Liver (tissue), 10 donors: ENCODE data around the gene PRRG2. TPM values are rescaled to one million over a fixed set of nuclear protein-coding genes. Genes with fewer than 3 reads are reported as not detected.

Experiments
- DNase-seq: peaks from one replicate; pipeline ENCODE4 v3.0.0-alpha.2; 2017; ENCODE audit warnings: low spot score
- H3K27ac ChIP-seq, 2 donors: one replicate each; pipeline ENCODE4 v1.7.0; 2013; ENCODE audit warnings: inconsistent platforms in 2 of 2, low read length in 2 of 2, control low read depth in 1 of 2, low read depth in 1 of 2, mild to moderate bottlenecking in 1 of 2
- H3K27me3 ChIP-seq, 4 donors: one replicate each; pipeline versions ENCODE4 v1.6.1 to v1.7.0; 2013; ENCODE audit warnings: low read length in 3 of 4, inconsistent platforms in 1 of 4, mild to moderate bottlenecking in 1 of 4, moderate library complexity in 1 of 4; ENCODE audit not compliant: control insufficient read depth in 4 of 4, insufficient read depth in 4 of 4
- H3K36me3 ChIP-seq, 4 donors: one replicate each; pipeline versions ENCODE4 v1.6.1 to v1.7.0; 2013; ENCODE audit warnings: low read length in 3 of 4, mild to moderate bottlenecking in 3 of 4, low read depth in 1 of 4, moderate library complexity in 1 of 4; ENCODE audit not compliant: control insufficient read depth in 4 of 4, insufficient read depth in 3 of 4
- H3K4me1 ChIP-seq, 4 donors: one replicate each; pipeline versions ENCODE4 v1.6.1 to v1.7.0; 2013; ENCODE audit warnings: low read length in 3 of 4, mild to moderate bottlenecking in 3 of 4, moderate library complexity in 1 of 4; ENCODE audit not compliant: control insufficient read depth in 4 of 4, insufficient read depth in 4 of 4
- H3K4me3 ChIP-seq, 3 donors: one replicate each; pipeline versions ENCODE4 v1.6.1 to v1.7.0; 2013; ENCODE audit warnings: low read length in 3 of 3, control low read depth in 1 of 3, low read depth in 1 of 3, mild to moderate bottlenecking in 1 of 3
- H3K9ac ChIP-seq, 2 donors: one replicate each; pipeline ENCODE4 v1.7.0; 2013; ENCODE audit warnings: low read length in 2 of 2, mild to moderate bottlenecking in 2 of 2, moderate library complexity in 2 of 2, control low read depth in 1 of 2, low read depth in 1 of 2
- H3K9me3 ChIP-seq, 4 donors: one replicate each; pipeline versions ENCODE4 v1.6.1 to v1.7.0; 2013; ENCODE audit warnings: low read length in 3 of 4; ENCODE audit not compliant: control insufficient read depth in 4 of 4
- ATF3 ChIP-seq: IDR thresholded peaks from 2 replicates; pipeline ENCODE4 v1.6.1; 2016; ENCODE audit warnings: antibody characterized with exemption
- CTCF ChIP-seq: fragments of 150-350 bp; IDR thresholded peaks from 2 replicates; pipeline ENCODE4 v1.5.1; 2017; ENCODE audit warnings: improper control_type of control experiment, low read depth, low read length; ENCODE audit not compliant: missing input control
- EGR1 ChIP-seq, 2 donors: IDR thresholded peaks; 2 replicates each; pipeline ENCODE4 v1.6.1; 2016 to 2018; ENCODE audit warnings: antibody characterized with exemption in 2 of 2, low read depth in 2 of 2
- FOXA1 ChIP-seq: IDR thresholded peaks from 2 replicates; pipeline ENCODE4 v1.6.1; 2016; ENCODE audit warnings: antibody characterized with exemption
- FOXA2 ChIP-seq: IDR thresholded peaks from 2 replicates; pipeline ENCODE4 v1.6.1; 2016; ENCODE audit warnings: antibody characterized with exemption
- GABPA ChIP-seq, 2 donors: IDR thresholded peaks in 1 of 2; conservative IDR thresholded peaks in 1 of 2; 2 replicates each; pipeline ENCODE4 v1.6.1; 2016; ENCODE audit warnings: antibody characterized with exemption in 2 of 2, mild to moderate bottlenecking in 1 of 2, moderate library complexity in 1 of 2
- HNF4A ChIP-seq, 2 donors: conservative IDR thresholded peaks; 2 replicates each; pipeline ENCODE4 v1.6.1; 2016; ENCODE audit warnings: antibody characterized with exemption in 2 of 2, mild to moderate bottlenecking in 2 of 2
- HNF4G ChIP-seq: IDR thresholded peaks from 2 replicates; pipeline ENCODE4 v1.6.1; 2016; ENCODE audit warnings: antibody characterized with exemption
- JUND ChIP-seq, 2 donors: IDR thresholded peaks; 2 replicates each; pipeline ENCODE4 v1.6.1; 2016; ENCODE audit warnings: antibody characterized with exemption in 2 of 2
- MAX ChIP-seq: IDR thresholded peaks from 2 replicates; pipeline ENCODE4 v1.6.1; 2016; ENCODE audit warnings: antibody characterized with exemption
- NR2F2 ChIP-seq: IDR thresholded peaks from 2 replicates; pipeline ENCODE4 v1.6.1; 2016; ENCODE audit warnings: antibody characterized with exemption
- RAD21 ChIP-seq, 2 donors: IDR thresholded peaks; 2 replicates each; pipeline ENCODE4 v1.6.1; 2016; ENCODE audit warnings: antibody characterized with exemption in 2 of 2, mild to moderate bottlenecking in 2 of 2
- REST ChIP-seq: IDR thresholded peaks from 2 replicates; pipeline ENCODE4 v1.6.1; 2016; ENCODE audit warnings: antibody characterized with exemption, mild to moderate bottlenecking
- RXRA ChIP-seq, 2 donors: IDR thresholded peaks; 2 replicates each; pipeline ENCODE4 v1.6.1; 2017 to 2018; ENCODE audit warnings: antibody characterized with exemption in 2 of 2, mild to moderate bottlenecking in 1 of 2
- SP1 ChIP-seq: IDR thresholded peaks from 2 replicates; pipeline ENCODE4 v1.6.1; 2018; ENCODE audit warnings: antibody characterized with exemption, mild to moderate bottlenecking
- TAF1 ChIP-seq: conservative IDR thresholded peaks from 2 replicates; pipeline ENCODE4 v1.6.1; 2016; ENCODE audit warnings: antibody characterized with exemption, mild to moderate bottlenecking
- YY1 ChIP-seq: IDR thresholded peaks from 2 replicates; pipeline ENCODE4 v1.6.1; 2016; ENCODE audit warnings: antibody characterized with exemption, mild to moderate bottlenecking
- ZBTB33 ChIP-seq: IDR thresholded peaks from 2 replicates; pipeline ENCODE4 v1.6.1; 2016; ENCODE audit warnings: antibody characterized with exemption
- WGBS: extraction: QIAGEN DNeasy Blood & Tissue Kit; methylation state at CpG from one replicate; pipeline ENCODE4 v1.1.7; 2013; 5-methylcytosine and 5-hydroxymethylcytosine counted together
- polyA plus RNA-seq, 2 donors: library from polyadenylated mRNA; stranded (reverse) in 1 of 2; unstranded in 1 of 2; fragments of 200-250 nt in 1 of 2; fragments of >200 nt in 1 of 2; fragmentation: Nextera tagmentation in 1 of 2; extraction: Ambion mirVana in 1 of 2; gene quantifications; one replicate each; pipeline versions ENCODE4 v1.2.1 to v1.2.3, GENCODE V29; 2013 to 2015
- small RNA-seq: library from RNA; depleted of rRNA; stranded (forward); fragments of <200 nt; gene quantifications from one replicate; pipeline ENCODE3, GENCODE V24; 2014
- total RNA-seq, 2 donors: library from RNA; depleted of rRNA; stranded (reverse); fragments of >200 nt; gene quantifications; one replicate each; pipeline ENCODE4 v1.2.3, GENCODE V29; 2014
- donor health status: healthy.
- donor health status: healthy.
- donor health status: healthy.
- donor health status: healthy.
- donor health status: healthy.

Gene PRRG2
- total and polyA plus RNA-seq, 4 donors = 1.1 to 2.8 (median 2.1) TPM

GRCh38 chr19:49640113-49640898, 59.2 kb downstream of the PRRG2 start, which contains the start of gene RRAS:
RRAS (minus strand) TSS chr19:49640143; CDS start chr19:49640098, 45 bp downstream.
- peaks cover 0 to 2% (median 0%) of the 10 kb centered on the region in 4 donors for H3K36me3 ChIP-seq
- H3K9me3 ChIP-seq = no peaks in the 10 kb centered on the region
- H3K4me3 ChIP-seq = peak within 1 kb of the TSS; percentile 50 to 64 (median 52)
- peaks cover 4 to 30% (median 17%) of the 10 kb centered on the region in 4 donors for H3K4me1 ChIP-seq
- H3K27me3 ChIP-seq = no peaks in the 10 kb centered on the region
- peak within 1 kb of the TSS; percentile 93 to 98 for H3K27ac ChIP-seq
- peak within 1 kb of the TSS; percentile 77 to 82 for H3K9ac ChIP-seq
- WGBS = under 1% methylated on average over 51 of the region's 51 CpGs
- TF ChIP-seq CTCF (no peak), SP1 (peak; percentile 97), EGR1 (IDR thresholded peaks at IDR 0.05; ENCODE audit: low read depth in 2 of 2) (peak in 1 of 2 donors; percentile 53), HNF4A (conservative IDR thresholded peaks at IDR 0.05) (peak; percentile 56 to 62), NR2F2 (peak; percentile 88), TAF1 (peak; percentile 82), ATF3 (no peak), FOXA2 (peak; percentile 73), RXRA (IDR thresholded peaks at IDR 0.05) (peak; percentile 65 to 74), GABPA (IDR thresholded peaks at IDR 0.05 in 1 of 2, conservative IDR thresholded peaks at IDR 0.05 in 1 of 2) (peak; percentile 70 to 87), JUND (IDR thresholded peaks at IDR 0.05) (peak; percentile 82 to 91), RAD21 (IDR thresholded peaks at IDR 0.05) (peak in 1 of 2 donors; percentile 37), REST (peak; percentile 68), MAX (peak; percentile 78), HNF4G (peak; percentile 24), ZBTB33 (peak; percentile 34), YY1 (peak; percentile 83), FOXA1 (peak; percentile 56)
- DNase-seq = peak; percentile 99

Small RNAs within 50 kb of the gene (small RNA-seq; reads per million reads assigned to genes)
- gene RF00019 = not detected

Other genes starting within 250 kb of the PRRG2 start
- 1 to 10 TPM; 2.9 to 9.6 TPM for gene CD37, start 245.9 kb upstream of the PRRG2 start, total RNA-seq
- 1 to 10 TPM; 3.7 to 4.1 TPM for gene CD37, start 245.9 kb upstream of the PRRG2 start, polyA plus RNA-seq
- gene TEAD2, start 218.9 kb upstream of the PRRG2 start, total RNA-seq = 1 to 10 TPM; 3.3 to 8.1 TPM
- gene TEAD2, start 218.9 kb upstream of the PRRG2 start, polyA plus RNA-seq = 1 to 10 TPM; 3.6 to 5.2 TPM
- under 1 TPM in 1 of 2 donors, not detected in 1; 0.14 TPM for gene DKKL1, start 217.4 kb upstream of the PRRG2 start, total RNA-seq
- under 1 TPM in 1 of 2 donors, not detected in 1; 0.16 TPM for gene DKKL1, start 217.4 kb upstream of the PRRG2 start, polyA plus RNA-seq
- not detected for gene KASH5, start 193.1 kb upstream of the PRRG2 start, total RNA-seq
- gene KASH5, start 193.1 kb upstream of the PRRG2 start, polyA plus RNA-seq = not detected
- not detected for gene PTH2, start 157.9 kb upstream of the PRRG2 start, total RNA-seq
- not detected for gene PTH2, start 157.9 kb upstream of the PRRG2 start, polyA plus RNA-seq
- not detected for gene GFY, start 155.9 kb upstream of the PRRG2 start, total RNA-seq
- not detected for gene GFY, start 155.9 kb upstream of the PRRG2 start, polyA plus RNA-seq
- under 1 TPM in 1 of 2 donors, not detected in 1; 0.08 TPM for gene SLC17A7, start 139.8 kb upstream of the PRRG2 start, total RNA-seq
- gene SLC17A7, start 139.8 kb upstream of the PRRG2 start, polyA plus RNA-seq = under 1 TPM in 1 of 2 donors, not detected in 1; 0.06 TPM
- gene PIH1D1, start 129.5 kb upstream of the PRRG2 start, total RNA-seq = 10 to 100 TPM; 48.6 to 59.4 TPM
- 10 to 100 TPM; 41.4 to 45.8 TPM for gene PIH1D1, start 129.5 kb upstream of the PRRG2 start, polyA plus RNA-seq
- 10 to 100 TPM; 21.3 to 35.8 TPM for gene ALDH16A1, start 128.1 kb upstream of the PRRG2 start, total RNA-seq
- 10 to 100 TPM in 1 of 2 donors, 1 to 10 TPM in 1; 5.2 to 21.8 TPM for gene ALDH16A1, start 128.1 kb upstream of the PRRG2 start, polyA plus RNA-seq
- gene FLT3LG, start 107.1 kb upstream of the PRRG2 start, total RNA-seq = 1 to 10 TPM in 1 of 2 donors, under 1 TPM in 1; 0.65 to 1.8 TPM
- gene FLT3LG, start 107.1 kb upstream of the PRRG2 start, polyA plus RNA-seq = 1 to 10 TPM; 2.5 to 4.3 TPM
- gene RPL13A, start 93.7 kb upstream of the PRRG2 start, total RNA-seq = 1,000 to 10,000 TPM in 1 of 2 donors, 100 to 1,000 TPM in 1; 444 to 1,553 TPM
- 1,000 to 10,000 TPM in 1 of 2 donors, 100 to 1,000 TPM in 1; 472 to 1,021 TPM for gene RPL13A, start 93.7 kb upstream of the PRRG2 start, polyA plus RNA-seq
- gene RPS11, start 84.9 kb upstream of the PRRG2 start, total RNA-seq = 1,000 to 10,000 TPM in 1 of 2 donors, 100 to 1,000 TPM in 1; 985 to 1,212 TPM
- 1,000 to 10,000 TPM in 1 of 2 donors, 100 to 1,000 TPM in 1; 514 to 1,329 TPM for gene RPS11, start 84.9 kb upstream of the PRRG2 start, polyA plus RNA-seq
- gene FCGRT, start 68.7 kb upstream of the PRRG2 start, total RNA-seq = 100 to 1,000 TPM; 123 to 146 TPM
- gene FCGRT, start 68.7 kb upstream of the PRRG2 start, polyA plus RNA-seq = 100 to 1,000 TPM; 237 TPM
- 1 to 10 TPM; 4.9 to 9.8 TPM for gene RCN3, start 53.3 kb upstream of the PRRG2 start, total RNA-seq
- 1 to 10 TPM; 5.8 to 8.2 TPM for gene RCN3, start 53.3 kb upstream of the PRRG2 start, polyA plus RNA-seq
- gene NOSIP, start 760 bp upstream of the PRRG2 start, total RNA-seq = 10 to 100 TPM; 19.3 to 33.3 TPM
- 10 to 100 TPM; 27.7 to 45.2 TPM for gene NOSIP, start 760 bp upstream of the PRRG2 start, polyA plus RNA-seq
- 1 to 10 TPM; 2.8 TPM for gene PRR12, start 9.9 kb downstream of the PRRG2 start, total RNA-seq
- 1 to 10 TPM in 1 of 2 donors, under 1 TPM in 1; 0.86 to 3.5 TPM for gene PRR12, start 9.9 kb downstream of the PRRG2 start, polyA plus RNA-seq
- 1 to 10 TPM; 4.1 to 5.7 TPM for gene RRAS, start 58.8 kb downstream of the PRRG2 start, total RNA-seq
- 10 to 100 TPM; 16.5 to 18.5 TPM for gene RRAS, start 58.8 kb downstream of the PRRG2 start, polyA plus RNA-seq
- gene SCAF1, start 60.9 kb downstream of the PRRG2 start, total RNA-seq = 10 to 100 TPM in 1 of 2 donors, 1 to 10 TPM in 1; 9.2 to 10.6 TPM
- gene SCAF1, start 60.9 kb downstream of the PRRG2 start, polyA plus RNA-seq = 10 to 100 TPM in 1 of 2 donors, 1 to 10 TPM in 1; 4.6 to 17.6 TPM
- gene IRF3, start 84.5 kb downstream of the PRRG2 start, total RNA-seq = 10 to 100 TPM; 24.4 to 31.7 TPM
- 10 to 100 TPM; 18.2 to 33.6 TPM for gene IRF3, start 84.5 kb downstream of the PRRG2 start, polyA plus RNA-seq
- gene BCL2L12, start 84.6 kb downstream of the PRRG2 start, total RNA-seq = 1 to 10 TPM; 1.6 to 6.3 TPM
- 10 to 100 TPM in 1 of 2 donors, 1 to 10 TPM in 1; 7.2 to 15.7 TPM for gene BCL2L12, start 84.6 kb downstream of the PRRG2 start, polyA plus RNA-seq
- gene PRMT1, start 96.0 kb downstream of the PRRG2 start, total RNA-seq = 10 to 100 TPM; 61.6 to 67.2 TPM
- gene PRMT1, start 96.0 kb downstream of the PRRG2 start, polyA plus RNA-seq = 10 to 100 TPM; 35.1 to 46.0 TPM
- under 1 TPM; 0.28 to 0.84 TPM for gene ADM5, start 108.3 kb downstream of the PRRG2 start, total RNA-seq
- gene ADM5, start 108.3 kb downstream of the PRRG2 start, polyA plus RNA-seq = under 1 TPM; 0.11 to 0.23 TPM
- under 1 TPM; 0.37 to 0.50 TPM for gene CPT1C, start 109.8 kb downstream of the PRRG2 start, total RNA-seq
- gene CPT1C, start 109.8 kb downstream of the PRRG2 start, polyA plus RNA-seq = under 1 TPM; 0.67 to 0.75 TPM
- under 1 TPM; 0.08 to 0.61 TPM for gene TSKS, start 182.0 kb downstream of the PRRG2 start, total RNA-seq
- under 1 TPM in 1 of 2 donors, not detected in 1; 0.07 TPM for gene TSKS, start 182.0 kb downstream of the PRRG2 start, polyA plus RNA-seq
- 100 to 1,000 TPM in 1 of 2 donors, 10 to 100 TPM in 1; 58.0 to 123 TPM for gene AP2A1, start 185.7 kb downstream of the PRRG2 start, total RNA-seq
- gene AP2A1, start 185.7 kb downstream of the PRRG2 start, polyA plus RNA-seq = 10 to 100 TPM; 20.1 to 57.0 TPM
- 10 to 100 TPM in 1 of 2 donors, 1 to 10 TPM in 1; 3.8 to 12.5 TPM for gene FUZ, start 232.0 kb downstream of the PRRG2 start, total RNA-seq
- gene FUZ, start 232.0 kb downstream of the PRRG2 start, polyA plus RNA-seq = 1 to 10 TPM; 6.4 to 7.6 TPM
- 10 to 100 TPM in 1 of 2 donors, 1 to 10 TPM in 1; 7.6 to 24.1 TPM for gene MED25, start 237.0 kb downstream of the PRRG2 start, total RNA-seq
- gene MED25, start 237.0 kb downstream of the PRRG2 start, polyA plus RNA-seq = 10 to 100 TPM in 1 of 2 donors, 1 to 10 TPM in 1; 4.7 to 11.5 TPM